Measurements from ENCODE around the gene OPCML. TPM values are rescaled to one million over a fixed set of nuclear protein-coding genes. Genes with fewer than 3 reads are reported as not detected.

The OPCML gene
- total and polyA plus RNA-seq, 2 experiments from 2014 or later: 1.2 to 4.4 TPM

DNA sequence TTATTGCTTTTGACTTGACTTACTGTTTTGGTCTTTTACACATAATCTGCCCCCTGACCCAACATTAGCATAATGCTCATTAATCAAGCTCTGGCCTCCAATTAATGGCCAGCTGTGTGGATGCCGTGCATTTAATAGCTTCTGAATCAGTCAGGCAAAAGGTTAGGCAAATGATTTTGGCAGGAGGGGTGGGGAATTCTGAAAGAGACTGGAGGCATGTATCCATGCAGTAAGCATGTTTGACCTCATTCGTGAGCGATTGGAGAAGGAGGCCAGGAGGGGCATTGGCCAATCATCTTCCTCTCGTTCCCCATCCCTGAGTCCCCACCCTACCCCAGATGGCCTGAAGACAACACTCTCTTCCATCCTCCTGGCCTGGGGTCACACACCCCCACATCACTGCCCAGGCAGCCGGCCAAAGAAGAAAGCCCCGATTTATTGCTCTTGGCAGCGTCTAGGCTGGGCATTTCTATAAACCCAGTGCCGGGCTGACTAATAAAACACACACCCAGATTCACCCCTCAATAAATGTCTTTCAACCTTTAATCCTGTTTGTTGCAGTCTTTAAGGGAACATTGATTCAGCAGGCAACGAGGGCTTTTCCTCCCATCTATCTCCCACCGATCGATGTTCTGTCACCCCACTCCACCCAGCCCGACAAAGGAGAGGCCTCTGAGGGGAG lies 150.0 kb downstream of the OPCML start (continued):
- TF ChIP-seq, protein P1, sequence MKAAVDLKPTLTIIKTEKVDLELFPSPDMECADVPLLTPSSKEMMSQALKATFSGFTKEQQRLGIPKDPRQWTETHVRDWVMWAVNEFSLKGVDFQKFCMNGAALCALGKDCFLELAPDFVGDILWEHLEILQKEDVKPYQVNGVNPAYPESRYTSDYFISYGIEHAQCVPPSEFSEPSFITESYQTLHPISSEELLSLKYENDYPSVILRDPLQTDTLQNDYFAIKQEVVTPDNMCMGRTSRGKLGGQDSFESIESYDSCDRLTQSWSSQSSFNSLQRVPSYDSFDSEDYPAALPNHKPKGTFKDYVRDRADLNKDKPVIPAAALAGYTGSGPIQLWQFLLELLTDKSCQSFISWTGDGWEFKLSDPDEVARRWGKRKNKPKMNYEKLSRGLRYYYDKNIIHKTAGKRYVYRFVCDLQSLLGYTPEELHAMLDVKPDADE (IDR thresholded peaks at IDR 0.05): no peak
- no peak for TF ChIP-seq JUNB (IDR thresholded peaks at IDR 0.05; ENCODE audit: unreplicated experiment)

DNA sequence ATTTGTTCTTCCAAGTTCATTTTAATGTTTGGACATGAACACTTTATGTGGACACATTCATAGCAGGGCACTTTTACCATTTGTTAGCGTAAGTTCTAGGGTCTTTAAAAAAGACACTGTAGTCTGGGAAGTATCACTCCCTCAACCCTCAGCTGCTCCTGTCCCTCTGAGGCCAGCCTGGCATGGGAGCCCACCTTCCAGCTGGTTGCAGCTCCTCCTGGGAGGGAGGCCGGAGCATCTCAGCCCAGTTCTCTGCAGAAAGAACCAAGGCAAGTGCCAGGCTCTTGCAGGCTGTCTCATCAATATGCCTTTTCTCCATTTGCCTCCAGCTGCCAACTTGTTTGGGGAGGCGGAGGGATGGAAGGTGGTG lies 150.6 kb downstream of the OPCML start:
- Histone ChIP-seq H3F3A (replicated peaks; ENCODE audit: low read depth) (no peaks in the 10 kb centered on the region), H2AFZ (no peak overlapping the region), H3K27me3 (ENCODE audit: insufficient read depth) (no peaks in the 10 kb centered on the region), H3K4me2 (no peak overlapping the region), H4K20me1 (replicated peaks; ENCODE audit: insufficient read depth) (no peaks in the 10 kb centered on the region), H3K4me1 (ENCODE audit: insufficient read depth) (peaks cover 13% of the 10 kb centered on the region), H3K4me3 (no peak overlapping the region), H3K27ac (ENCODE audit: low read depth) (no peak overlapping the region), H3K79me2 (replicated peaks; ENCODE audit: insufficient read depth) (no peaks in the 10 kb centered on the region), H3K9me2 (ENCODE audit: insufficient read depth) (no peaks in the 10 kb centered on the region), H3K36me3 (ENCODE audit: insufficient read depth) (no peaks in the 10 kb centered on the region)
- Mint-ChIP-seq H3K27me3 (ENCODE audit: insufficient read depth, low read depth, poor library complexity) (no peaks in the 10 kb centered on the region), H3K27ac (no peak overlapping the region), H3K4me1 (peaks cover 19% of the 10 kb centered on the region), H3K4me3 (no peak overlapping the region), H3K36me3 (ENCODE audit: low read depth) (no peaks in the 10 kb centered on the region), H3K9me3 (no peaks in the 10 kb centered on the region)
- DNase-seq (ENCODE audit: low spot score) (no peak), ATAC-seq (no peak)
- TF ChIP-seq STAT1 (IDR thresholded peaks at IDR 0.05; ENCODE audit: unreplicated experiment) (no peak), NANOG (IDR thresholded peaks at IDR 0.05; ENCODE audit: borderline replicate concordance) (no peak), EZH2phosphoT487 (IDR thresholded peaks at IDR 0.05; ENCODE audit: unreplicated experiment) (no peak), EZH2 (IDR thresholded peaks at IDR 0.05; ENCODE audit: low read depth, unreplicated experiment) (no peak), CREB1 (CRISPR knock-in tag; IDR thresholded peaks at IDR 0.05; ENCODE audit: low read depth) (no peak), ZNF114 (CRISPR knock-in tag; IDR thresholded peaks at IDR 0.05) (no peak), JUNB (IDR thresholded peaks at IDR 0.05; ENCODE audit: unreplicated experiment) (no peak)
- TF ChIP-seq, protein P1 (IDR thresholded peaks at IDR 0.05): no peak
- TF ChIP-seq, protein P2, sequence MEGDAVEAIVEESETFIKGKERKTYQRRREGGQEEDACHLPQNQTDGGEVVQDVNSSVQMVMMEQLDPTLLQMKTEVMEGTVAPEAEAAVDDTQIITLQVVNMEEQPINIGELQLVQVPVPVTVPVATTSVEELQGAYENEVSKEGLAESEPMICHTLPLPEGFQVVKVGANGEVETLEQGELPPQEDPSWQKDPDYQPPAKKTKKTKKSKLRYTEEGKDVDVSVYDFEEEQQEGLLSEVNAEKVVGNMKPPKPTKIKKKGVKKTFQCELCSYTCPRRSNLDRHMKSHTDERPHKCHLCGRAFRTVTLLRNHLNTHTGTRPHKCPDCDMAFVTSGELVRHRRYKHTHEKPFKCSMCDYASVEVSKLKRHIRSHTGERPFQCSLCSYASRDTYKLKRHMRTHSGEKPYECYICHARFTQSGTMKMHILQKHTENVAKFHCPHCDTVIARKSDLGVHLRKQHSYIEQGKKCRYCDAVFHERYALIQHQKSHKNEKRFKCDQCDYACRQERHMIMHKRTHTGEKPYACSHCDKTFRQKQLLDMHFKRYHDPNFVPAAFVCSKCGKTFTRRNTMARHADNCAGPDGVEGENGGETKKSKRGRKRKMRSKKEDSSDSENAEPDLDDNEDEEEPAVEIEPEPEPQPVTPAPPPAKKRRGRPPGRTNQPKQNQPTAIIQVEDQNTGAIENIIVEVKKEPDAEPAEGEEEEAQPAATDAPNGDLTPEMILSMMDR (conservative IDR thresholded peaks at IDR 0.05; ENCODE audit: low read depth in 2 of 2): no peak
- TF ChIP-seq, protein P3, sequence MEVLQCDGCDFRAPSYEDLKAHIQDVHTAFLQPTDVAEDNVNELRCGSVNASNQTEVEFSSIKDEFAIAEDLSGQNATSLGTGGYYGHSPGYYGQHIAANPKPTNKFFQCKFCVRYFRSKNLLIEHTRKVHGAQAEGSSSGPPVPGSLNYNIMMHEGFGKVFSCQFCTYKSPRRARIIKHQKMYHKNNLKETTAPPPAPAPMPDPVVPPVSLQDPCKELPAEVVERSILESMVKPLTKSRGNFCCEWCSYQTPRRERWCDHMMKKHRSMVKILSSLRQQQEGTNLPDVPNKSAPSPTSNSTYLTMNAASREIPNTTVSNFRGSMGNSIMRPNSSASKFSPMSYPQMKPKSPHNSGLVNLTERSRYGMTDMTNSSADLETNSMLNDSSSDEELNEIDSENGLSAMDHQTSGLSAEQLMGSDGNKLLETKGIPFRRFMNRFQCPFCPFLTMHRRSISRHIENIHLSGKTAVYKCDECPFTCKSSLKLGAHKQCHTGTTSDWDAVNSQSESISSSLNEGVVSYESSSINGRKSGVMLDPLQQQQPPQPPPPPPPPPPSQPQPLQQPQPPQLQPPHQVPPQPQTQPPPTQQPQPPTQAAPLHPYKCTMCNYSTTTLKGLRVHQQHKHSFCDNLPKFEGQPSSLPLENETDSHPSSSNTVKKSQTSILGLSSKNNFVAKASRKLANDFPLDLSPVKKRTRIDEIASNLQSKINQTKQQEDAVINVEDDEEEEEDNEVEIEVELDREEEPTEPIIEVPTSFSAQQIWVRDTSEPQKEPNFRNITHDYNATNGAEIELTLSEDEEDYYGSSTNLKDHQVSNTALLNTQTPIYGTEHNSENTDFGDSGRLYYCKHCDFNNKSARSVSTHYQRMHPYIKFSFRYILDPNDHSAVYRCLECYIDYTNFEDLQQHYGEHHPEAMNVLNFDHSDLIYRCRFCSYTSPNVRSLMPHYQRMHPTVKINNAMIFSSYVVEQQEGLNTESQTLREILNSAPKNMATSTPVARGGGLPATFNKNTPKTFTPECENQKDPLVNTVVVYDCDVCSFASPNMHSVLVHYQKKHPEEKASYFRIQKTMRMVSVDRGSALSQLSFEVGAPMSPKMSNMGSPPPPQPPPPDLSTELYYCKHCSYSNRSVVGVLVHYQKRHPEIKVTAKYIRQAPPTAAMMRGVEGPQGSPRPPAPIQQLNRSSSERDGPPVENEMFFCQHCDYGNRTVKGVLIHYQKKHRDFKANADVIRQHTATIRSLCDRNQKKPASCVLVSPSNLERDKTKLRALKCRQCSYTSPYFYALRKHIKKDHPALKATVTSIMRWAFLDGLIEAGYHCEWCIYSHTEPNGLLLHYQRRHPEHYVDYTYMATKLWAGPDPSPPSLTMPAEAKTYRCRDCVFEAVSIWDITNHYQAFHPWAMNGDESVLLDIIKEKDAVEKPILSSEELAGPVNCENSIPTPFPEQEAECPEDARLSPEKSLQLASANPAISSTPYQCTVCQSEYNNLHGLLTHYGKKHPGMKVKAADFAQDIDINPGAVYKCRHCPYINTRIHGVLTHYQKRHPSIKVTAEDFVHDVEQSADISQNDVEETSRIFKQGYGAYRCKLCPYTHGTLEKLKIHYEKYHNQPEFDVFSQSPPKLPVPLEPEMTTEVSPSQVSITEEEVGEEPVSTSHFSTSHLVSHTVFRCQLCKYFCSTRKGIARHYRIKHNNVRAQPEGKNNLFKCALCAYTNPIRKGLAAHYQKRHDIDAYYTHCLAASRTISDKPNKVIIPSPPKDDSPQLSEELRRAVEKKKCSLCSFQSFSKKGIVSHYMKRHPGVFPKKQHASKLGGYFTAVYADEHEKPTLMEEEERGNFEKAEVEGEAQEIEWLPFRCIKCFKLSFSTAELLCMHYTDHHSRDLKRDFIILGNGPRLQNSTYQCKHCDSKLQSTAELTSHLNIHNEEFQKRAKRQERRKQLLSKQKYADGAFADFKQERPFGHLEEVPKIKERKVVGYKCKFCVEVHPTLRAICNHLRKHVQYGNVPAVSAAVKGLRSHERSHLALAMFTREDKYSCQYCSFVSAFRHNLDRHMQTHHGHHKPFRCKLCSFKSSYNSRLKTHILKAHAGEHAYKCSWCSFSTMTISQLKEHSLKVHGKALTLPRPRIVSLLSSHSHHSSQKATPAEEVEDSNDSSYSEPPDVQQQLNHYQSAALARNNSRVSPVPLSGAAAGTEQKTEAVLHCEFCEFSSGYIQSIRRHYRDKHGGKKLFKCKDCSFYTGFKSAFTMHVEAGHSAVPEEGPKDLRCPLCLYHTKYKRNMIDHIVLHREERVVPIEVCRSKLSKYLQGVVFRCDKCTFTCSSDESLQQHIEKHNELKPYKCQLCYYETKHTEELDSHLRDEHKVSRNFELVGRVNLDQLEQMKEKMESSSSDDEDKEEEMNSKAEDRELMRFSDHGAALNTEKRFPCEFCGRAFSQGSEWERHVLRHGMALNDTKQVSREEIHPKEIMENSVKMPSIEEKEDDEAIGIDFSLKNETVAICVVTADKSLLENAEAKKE (CRISPR knock-in tag; IDR thresholded peaks at IDR 0.05): no peak
- TF ChIP-seq, protein P4, sequence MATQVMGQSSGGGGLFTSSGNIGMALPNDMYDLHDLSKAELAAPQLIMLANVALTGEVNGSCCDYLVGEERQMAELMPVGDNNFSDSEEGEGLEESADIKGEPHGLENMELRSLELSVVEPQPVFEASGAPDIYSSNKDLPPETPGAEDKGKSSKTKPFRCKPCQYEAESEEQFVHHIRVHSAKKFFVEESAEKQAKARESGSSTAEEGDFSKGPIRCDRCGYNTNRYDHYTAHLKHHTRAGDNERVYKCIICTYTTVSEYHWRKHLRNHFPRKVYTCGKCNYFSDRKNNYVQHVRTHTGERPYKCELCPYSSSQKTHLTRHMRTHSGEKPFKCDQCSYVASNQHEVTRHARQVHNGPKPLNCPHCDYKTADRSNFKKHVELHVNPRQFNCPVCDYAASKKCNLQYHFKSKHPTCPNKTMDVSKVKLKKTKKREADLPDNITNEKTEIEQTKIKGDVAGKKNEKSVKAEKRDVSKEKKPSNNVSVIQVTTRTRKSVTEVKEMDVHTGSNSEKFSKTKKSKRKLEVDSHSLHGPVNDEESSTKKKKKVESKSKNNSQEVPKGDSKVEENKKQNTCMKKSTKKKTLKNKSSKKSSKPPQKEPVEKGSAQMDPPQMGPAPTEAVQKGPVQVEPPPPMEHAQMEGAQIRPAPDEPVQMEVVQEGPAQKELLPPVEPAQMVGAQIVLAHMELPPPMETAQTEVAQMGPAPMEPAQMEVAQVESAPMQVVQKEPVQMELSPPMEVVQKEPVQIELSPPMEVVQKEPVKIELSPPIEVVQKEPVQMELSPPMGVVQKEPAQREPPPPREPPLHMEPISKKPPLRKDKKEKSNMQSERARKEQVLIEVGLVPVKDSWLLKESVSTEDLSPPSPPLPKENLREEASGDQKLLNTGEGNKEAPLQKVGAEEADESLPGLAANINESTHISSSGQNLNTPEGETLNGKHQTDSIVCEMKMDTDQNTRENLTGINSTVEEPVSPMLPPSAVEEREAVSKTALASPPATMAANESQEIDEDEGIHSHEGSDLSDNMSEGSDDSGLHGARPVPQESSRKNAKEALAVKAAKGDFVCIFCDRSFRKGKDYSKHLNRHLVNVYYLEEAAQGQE (IDR thresholded peaks at IDR 0.05; ENCODE audit: unreplicated experiment): no peak

Data from GM23338 (cell line).